HFFc6 (cell line): Measurements from ENCODE around the gene HSPA4. TPM values are rescaled to one million over a fixed set of nuclear protein-coding genes. Genes with fewer than 3 reads are reported as not detected.

Experiments used
- DNase-seq: peaks from one replicate; pipeline ENCODE4 v3.0.0-alpha.2; 2018
- H3K27ac Mint-ChIP-seq: 2 replicates; pipeline ENCODE4 v1.8.0; 2020; ENCODE audit warnings: mild to moderate bottlenecking, mixed read lengths
- H3K27me3 Mint-ChIP-seq: 2 replicates; pipeline ENCODE4 v1.8.0; 2021; ENCODE audit warnings: mild to moderate bottlenecking, moderate library complexity, mixed read lengths; ENCODE audit not compliant: insufficient read depth
- H3K36me3 Mint-ChIP-seq: 2 replicates; pipeline ENCODE4 v1.8.0; 2021; ENCODE audit warnings: low read depth, mixed read lengths
- H3K4me1 Mint-ChIP-seq: 2 replicates; pipeline ENCODE4 v1.8.0; 2020; ENCODE audit warnings: low read depth, mixed read lengths
- H3K4me3 Mint-ChIP-seq: 2 replicates; pipeline ENCODE4 v1.8.0; 2020; ENCODE audit warnings: mild to moderate bottlenecking, moderate library complexity, mixed read lengths
- H3K9me3 Mint-ChIP-seq: 2 replicates; pipeline ENCODE4 v1.8.0; 2020; ENCODE audit warnings: mild to moderate bottlenecking, mixed read lengths
- CTCF ChIP-seq: fragments of 200-600 bp; sonication (generic); IDR thresholded peaks from 2 replicates; pipeline ENCODE4 v1.5.0; 2021; ENCODE audit warnings: antibody characterized with exemption, mild to moderate bottlenecking
- total RNA-seq, 6 experiments: library from RNA; stranded (reverse); fragmentation: NEBNext Ultra II Directional; extraction: Animal tissue kit (Norgen Biotek cat#: 25700); gene quantifications; 2 replicates in 1 of 6; 3 replicates in 5 of 6; pipeline ENCODE4 v1.2.3, GENCODE V29; 2021

The HSPA4 gene
- total RNA-seq, 6 experiments from 2014 or later: 181 to 235 (median 214) TPM

- Mint-ChIP-seq H3K9me3 (no peaks in the 10 kb centered on the region), H3K4me1 (peaks cover 62% of the 10 kb centered on the region), H3K27ac (peak overlapping the region; percentile 87), H3K36me3 (peaks cover 52% of the 10 kb centered on the region), H3K4me3 (peak overlapping the region; percentile 40), H3K27me3 (no peaks in the 10 kb centered on the region)
- peak; percentile 80 for DNase-seq
- no peak for TF ChIP-seq CTCF
Measured at GRCh38 chr5:133075572-133076536, 24.0 kb downstream of the HSPA4 start.

GRCh38 chr5:133079048-133079447 is 27.2 kb downstream of the HSPA4 start:
- no peak overlapping the region for H3K27ac Mint-ChIP-seq
- no peaks in the 10 kb centered on the region for H3K9me3 Mint-ChIP-seq
- peaks cover 42% of the 10 kb centered on the region for H3K36me3 Mint-ChIP-seq
- H3K4me3 Mint-ChIP-seq: no peak overlapping the region
- no peak for TF ChIP-seq CTCF
- no peaks in the 10 kb centered on the region; the same call in 1 of the 2 replicates for H3K27me3 Mint-ChIP-seq
- DNase-seq: no peak
- peaks cover 59% of the 10 kb centered on the region for H3K4me1 Mint-ChIP-seq

DNA sequence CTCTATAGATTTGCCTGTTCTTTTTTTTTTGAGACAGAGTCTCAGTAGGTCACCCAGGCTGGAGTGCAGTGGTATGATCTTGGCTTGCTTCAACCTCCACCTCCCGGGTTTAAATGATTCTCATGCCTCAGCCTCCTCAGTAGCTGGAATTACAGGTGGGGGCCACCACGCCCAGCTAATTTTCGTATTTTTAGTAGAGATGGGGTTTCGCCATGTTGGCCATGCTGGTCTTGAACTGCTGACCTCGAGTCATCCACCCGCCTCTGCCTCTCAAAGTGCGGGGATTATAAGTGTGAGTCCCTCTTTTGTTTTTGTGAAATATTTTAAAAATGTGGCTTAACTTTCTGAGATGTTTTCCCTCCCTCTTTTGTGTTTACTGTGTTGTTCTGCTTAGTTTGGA is 29.2 kb downstream of the HSPA4 start:
- Mint-ChIP-seq H3K9me3 (no peaks in the 10 kb centered on the region), H3K27ac (peak overlapping the region; percentile 54), H3K4me3 (no peak overlapping the region), H3K4me1 (peaks cover 44% of the 10 kb centered on the region), H3K36me3 (peaks cover 37% of the 10 kb centered on the region), H3K27me3 (no peaks in the 10 kb centered on the region; the same call in 1 of the 2 replicates)
- no peak for DNase-seq
- TF ChIP-seq CTCF: no peak

DNA sequence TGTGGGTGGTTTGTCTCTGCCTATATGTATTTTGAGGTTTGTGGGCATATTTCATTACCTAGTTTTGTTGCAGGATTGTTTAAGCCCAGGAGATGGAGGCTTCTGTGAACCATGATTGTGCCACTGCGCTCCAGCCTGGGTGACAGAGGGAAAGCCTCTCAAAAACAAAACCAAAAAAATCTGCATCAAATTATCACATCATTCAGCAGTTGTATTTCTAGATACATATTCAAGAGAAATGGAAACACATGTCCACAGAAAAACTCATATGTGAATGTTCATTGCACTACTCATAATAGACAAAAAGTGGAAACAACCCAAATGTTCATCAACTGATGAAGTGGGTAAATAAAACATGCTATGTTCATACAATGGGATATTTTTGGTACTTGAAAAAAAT is 29.9 kb downstream of the HSPA4 start:
- Mint-ChIP-seq H3K36me3 (peaks cover 38% of the 10 kb centered on the region), H3K27me3 (no peaks in the 10 kb centered on the region; the same call in 1 of the 2 replicates), H3K9me3 (no peaks in the 10 kb centered on the region), H3K4me1 (peaks cover 44% of the 10 kb centered on the region), H3K4me3 (no peak overlapping the region), H3K27ac (no peak overlapping the region; the same call in 1 of the 2 replicates)
- no peak for TF ChIP-seq CTCF
- DNase-seq: no peak

GRCh38 chr5:133082128-133082527 is 30.3 kb downstream of the HSPA4 start:
- no peak for DNase-seq
- no peak for TF ChIP-seq CTCF
- Mint-ChIP-seq H3K9me3 (no peaks in the 10 kb centered on the region), H3K4me3 (no peak overlapping the region), H3K36me3 (peaks cover 38% of the 10 kb centered on the region), H3K27me3 (no peaks in the 10 kb centered on the region; the same call in 1 of the 2 replicates), H3K4me1 (peaks cover 41% of the 10 kb centered on the region), H3K27ac (no peak overlapping the region; the same call in 1 of the 2 replicates)
